Naive B cell (primary cell): ENCODE measurements around the gene EIF3F. TPM values are rescaled to one million over a fixed set of nuclear protein-coding genes. Genes with fewer than 3 reads are reported as not detected.
A peak's percentile ranks its signal among the peaks of the same experiment; 100 is the strongest.

Source experiments
- ATAC-seq, 2 donors: fragments of 150-1000 bp; cut with Tn5 transposase; 2 replicates each; pipeline ENCODE4 v1.10.0; 2021; ENCODE audit warnings: low read depth in 2 of 2, mild to moderate bottlenecking in 2 of 2, moderate library complexity in 2 of 2
- DNase-seq: peaks from one replicate; pipeline ENCODE4 v3.0.0; 2022
- H3K27ac Mint-ChIP-seq, 6 donors: one replicate each; pipeline ENCODE4 v1.8.0; 2020 to 2022; ENCODE audit warnings: mild to moderate bottlenecking in 6 of 6, mixed read lengths in 6 of 6, moderate library complexity in 5 of 6, inconsistent platforms in 2 of 6
- H3K27me3 Mint-ChIP-seq, 3 donors: one replicate each; pipeline ENCODE4 v1.8.0; 2021 to 2022; ENCODE audit warnings: mixed read lengths in 3 of 3, mild to moderate bottlenecking in 1 of 3
- H3K36me3 Mint-ChIP-seq, 2 donors: one replicate each; pipeline ENCODE4 v1.8.0; 2020 to 2022; ENCODE audit warnings: mixed read lengths in 2 of 2, inconsistent platforms in 1 of 2, mild to moderate bottlenecking in 1 of 2
- H3K4me1 Mint-ChIP-seq, 3 donors: one replicate each; pipeline ENCODE4 v1.8.0; 2020 to 2022; ENCODE audit warnings: mixed read lengths in 3 of 3, inconsistent platforms in 1 of 3, mild to moderate bottlenecking in 1 of 3, moderate library complexity in 1 of 3
- H3K4me3 Mint-ChIP-seq, 8 donors: one replicate each; pipeline ENCODE4 v1.8.0; 2020 to 2022; ENCODE audit warnings: mild to moderate bottlenecking in 8 of 8, mixed read lengths in 8 of 8, moderate library complexity in 8 of 8, inconsistent platforms in 2 of 8
- H3K9me3 Mint-ChIP-seq, 7 donors: one replicate each; pipeline ENCODE4 v1.8.0; 2020 to 2022; ENCODE audit warnings: mixed read lengths in 7 of 7, mild to moderate bottlenecking in 5 of 7, inconsistent platforms in 2 of 7, moderate library complexity in 1 of 7
- polyA plus RNA-seq, 6 donors: library from polyadenylated mRNA; unstranded; fragments of 300-500 nt; fragmentation: Illumina TruSeq; gene quantifications; one replicate each; pipeline ENCODE4 v1.2.3, GENCODE V29; 2021; ENCODE audit warnings: low read depth in 6 of 6

The EIF3F gene
- polyA plus RNA-seq, 6 donors from 2014 or later, result 384 to 508 (median 420) TPM

GRCh38 chr11:8004008-8004407, 16.9 kb downstream of the EIF3F start:
- Mint-ChIP-seq H3K4me1 (peaks cover 0 to 3% (median 0%) of the 10 kb centered on the region in 3 donors), H3K27me3 (peaks cover 0 to 4% (median 4%) of the 10 kb centered on the region in 3 donors), H3K36me3 (no peaks in the 10 kb centered on the region), H3K9me3 (no peaks in the 10 kb centered on the region), H3K4me3 (no peak overlapping the region), H3K27ac (no peak overlapping the region)
- DNase-seq (no peak), ATAC-seq (no peak)

GRCh38 chr11:8005556-8005955, 18.4 kb downstream of the EIF3F start:
- Mint-ChIP-seq H3K27ac (peak overlapping the region in 2 of 6 donors; percentile 62 to 75), H3K4me1 (peaks cover 0 to 3% (median 0%) of the 10 kb centered on the region in 3 donors), H3K27me3 (peaks cover 4 to 11% (median 9%) of the 10 kb centered on the region in 3 donors), H3K4me3 (no peak overlapping the region), H3K9me3 (no peaks in the 10 kb centered on the region), H3K36me3 (no peaks in the 10 kb centered on the region)
- ATAC-seq, result no peak
- DNase-seq, result no peak

- H3K36me3 Mint-ChIP-seq, result no peaks in the 10 kb centered on the region
- ATAC-seq (peak; percentile 57 to 63), DNase-seq (peak; percentile 21)
- peaks cover 4 to 15% (median 11%) of the 10 kb centered on the region in 3 donors for H3K27me3 Mint-ChIP-seq
- peaks cover 0 to 3% (median 0%) of the 10 kb centered on the region in 3 donors for H3K4me1 Mint-ChIP-seq
- no peak overlapping the region for H3K27ac Mint-ChIP-seq
- no peaks in the 10 kb centered on the region for H3K9me3 Mint-ChIP-seq
- H3K4me3 Mint-ChIP-seq, result no peak overlapping the region
Measured at GRCh38 chr11:8006349-8006977, 19.3 kb downstream of the EIF3F start.

DNA sequence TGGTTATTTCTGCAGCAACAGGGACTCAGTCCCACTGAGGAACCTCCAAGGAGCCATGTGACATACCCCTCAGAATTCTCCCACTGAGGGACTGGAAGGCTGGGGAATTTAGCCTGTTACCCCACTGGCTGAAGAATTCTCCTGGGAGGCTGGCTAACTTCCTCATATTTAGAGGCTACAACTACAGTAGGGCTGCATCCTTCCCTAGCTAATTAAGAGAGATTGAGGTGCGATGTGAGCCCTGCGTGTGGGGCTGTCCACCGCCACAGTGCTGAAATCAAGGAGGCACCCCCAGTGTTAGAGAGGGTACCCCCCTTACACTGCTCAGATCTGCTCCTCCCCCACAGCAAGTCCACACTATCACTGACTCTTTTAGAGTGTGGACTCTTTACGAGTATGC, 21.1 kb downstream of the EIF3F start:
- Mint-ChIP-seq H3K27me3 (peaks cover 8 to 27% (median 16%) of the 10 kb centered on the region in 3 donors), H3K27ac (no peak overlapping the region), H3K36me3 (no peaks in the 10 kb centered on the region), H3K4me1 (no peaks in the 10 kb centered on the region), H3K9me3 (no peaks in the 10 kb centered on the region), H3K4me3 (no peak overlapping the region)
- ATAC-seq (no peak), DNase-seq (no peak)

DNA sequence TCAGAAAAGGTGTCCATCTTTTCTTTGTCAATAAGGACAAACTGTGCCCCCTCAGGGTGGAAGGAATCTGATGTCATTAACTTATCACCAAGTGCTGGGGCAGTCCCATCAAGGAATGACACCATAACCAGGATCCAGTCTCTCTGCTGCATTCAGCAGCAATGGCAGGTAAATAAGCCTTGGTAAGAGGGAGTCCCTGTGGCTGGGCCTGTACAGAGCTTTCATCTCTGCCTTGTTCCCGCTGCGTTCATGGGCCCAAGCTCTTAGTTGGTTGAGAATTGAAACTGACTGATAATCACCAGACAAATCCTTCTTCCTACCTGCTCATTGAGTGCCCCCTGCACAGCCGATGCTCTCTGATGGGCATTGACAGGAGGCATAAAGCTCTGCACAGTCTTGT, 22.7 kb downstream of the EIF3F start:
- Mint-ChIP-seq H3K27ac (no peak overlapping the region), H3K4me3 (no peak overlapping the region), H3K36me3 (no peaks in the 10 kb centered on the region), H3K4me1 (no peaks in the 10 kb centered on the region), H3K27me3 (peaks cover 16 to 37% (median 29%) of the 10 kb centered on the region in 3 donors), H3K9me3 (no peaks in the 10 kb centered on the region)
- no peak for ATAC-seq
- DNase-seq, result no peak

DNA sequence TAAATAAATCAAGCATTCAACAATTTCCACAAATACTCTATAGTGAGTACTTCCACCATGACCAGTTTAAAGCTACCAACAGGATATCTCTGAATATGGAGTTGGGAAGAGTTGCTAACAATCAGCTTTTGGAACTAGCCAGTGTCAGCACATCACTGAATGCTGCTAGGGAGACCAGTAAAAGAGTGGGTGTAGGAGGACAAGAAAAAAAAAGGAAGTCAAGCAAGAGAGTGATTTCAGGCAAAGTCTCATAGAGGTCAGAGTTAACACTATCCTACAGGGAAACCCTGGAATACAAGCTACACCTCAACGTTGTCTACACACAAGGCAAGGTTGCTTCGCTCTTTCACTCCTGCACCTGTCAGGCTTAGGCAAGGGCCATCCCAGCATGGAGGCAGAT, 24.2 kb downstream of the EIF3F start:
- ATAC-seq (no peak), DNase-seq (no peak)
- no peaks in the 10 kb centered on the region for H3K4me1 Mint-ChIP-seq
- H3K4me3 Mint-ChIP-seq, result no peak overlapping the region
- H3K27ac Mint-ChIP-seq, result no peak overlapping the region
- peaks cover 26 to 53% (median 44%) of the 10 kb centered on the region in 3 donors for H3K27me3 Mint-ChIP-seq
- no peaks in the 10 kb centered on the region for H3K9me3 Mint-ChIP-seq
- no peaks in the 10 kb centered on the region for H3K36me3 Mint-ChIP-seq

- no peak overlapping the region for H3K27ac Mint-ChIP-seq
- ATAC-seq (no peak), DNase-seq (no peak)
- H3K4me1 Mint-ChIP-seq, result no peaks in the 10 kb centered on the region
- no peaks in the 10 kb centered on the region for H3K36me3 Mint-ChIP-seq
- H3K27me3 Mint-ChIP-seq, result peaks cover 32 to 59% (median 50%) of the 10 kb centered on the region in 3 donors
- H3K4me3 Mint-ChIP-seq, result no peak overlapping the region
- H3K9me3 Mint-ChIP-seq, result no peaks in the 10 kb centered on the region
Measured at GRCh38 chr11:8011981-8012444, 24.9 kb downstream of the EIF3F start.

DNA sequence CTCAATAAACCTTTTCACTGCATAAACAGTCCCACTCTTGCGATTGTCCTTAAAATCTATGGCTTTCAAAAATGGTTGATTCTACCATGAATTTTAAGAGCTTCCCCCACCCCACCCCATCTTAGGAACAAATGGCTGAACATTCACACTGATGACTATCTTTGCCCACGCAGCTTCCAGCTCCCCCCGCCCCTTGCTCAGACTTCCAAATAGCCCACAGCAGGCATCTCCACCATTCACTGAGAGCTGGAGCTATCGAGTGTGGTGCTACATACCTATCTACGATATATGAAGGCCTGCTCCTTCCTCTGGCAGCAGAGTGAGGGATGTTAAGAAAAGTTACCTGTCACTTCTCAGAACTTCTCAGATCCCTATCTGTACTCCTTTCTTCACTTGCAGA, 26.7 kb downstream of the EIF3F start:
- Mint-ChIP-seq H3K36me3 (no peaks in the 10 kb centered on the region), H3K9me3 (peaks cover 0 to 1% (median 0%) of the 10 kb centered on the region in 7 donors), H3K27me3 (peaks cover 42 to 73% (median 65%) of the 10 kb centered on the region in 3 donors), H3K27ac (no peak overlapping the region), H3K4me3 (no peak overlapping the region), H3K4me1 (peaks cover 4 to 7% (median 6%) of the 10 kb centered on the region in 3 donors)
- no peak for ATAC-seq
- no peak for DNase-seq

DNA sequence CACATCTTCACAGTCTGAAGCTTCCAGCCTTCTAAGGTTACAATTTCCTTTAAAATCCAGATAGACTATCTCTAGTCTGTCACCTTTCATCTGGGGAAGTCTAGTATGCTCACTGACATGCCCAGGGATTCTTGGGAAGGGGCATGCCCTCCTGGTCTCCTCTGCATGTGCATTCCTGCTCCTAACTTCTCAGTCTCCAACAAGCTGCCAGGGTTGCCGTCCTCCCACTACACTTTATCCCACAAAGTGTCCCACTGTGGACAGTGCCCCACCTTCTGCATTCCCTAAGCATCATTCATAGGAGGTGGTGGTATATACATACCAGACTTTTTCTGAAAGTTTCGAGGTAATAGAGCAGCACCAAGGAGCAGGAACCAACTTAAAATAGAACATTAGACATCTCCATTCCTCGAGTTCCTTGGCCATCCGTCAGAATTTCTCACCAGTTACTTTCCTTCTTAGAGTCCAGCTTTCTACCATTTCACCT, 28.7 kb downstream of the EIF3F start:
- Mint-ChIP-seq H3K4me3 (no peak overlapping the region), H3K27me3 (peaks cover 52 to 74% (median 66%) of the 10 kb centered on the region in 3 donors), H3K27ac (no peak overlapping the region), H3K9me3 (peaks cover 0 to 1% (median 0%) of the 10 kb centered on the region in 7 donors), H3K36me3 (peaks cover 0 to 8% of the 10 kb centered on the region in 2 donors), H3K4me1 (peaks cover 11 to 15% (median 12%) of the 10 kb centered on the region in 3 donors)
- ATAC-seq (no peak), DNase-seq (no peak)

- peaks cover 52 to 71% (median 70%) of the 10 kb centered on the region in 3 donors for H3K27me3 Mint-ChIP-seq
- ATAC-seq (no peak), DNase-seq (no peak)
- peak overlapping the region in 1 of 8 donors; percentile 48 for H3K4me3 Mint-ChIP-seq
- H3K9me3 Mint-ChIP-seq, result peaks cover 0 to 1% (median 0%) of the 10 kb centered on the region in 7 donors
- peaks cover 11 to 15% (median 12%) of the 10 kb centered on the region in 3 donors for H3K4me1 Mint-ChIP-seq
- peaks cover 0 to 8% of the 10 kb centered on the region in 2 donors for H3K36me3 Mint-ChIP-seq
- H3K27ac Mint-ChIP-seq, result peak overlapping the region in 1 of 6 donors; percentile 85
Measured at GRCh38 chr11:8016440-8016839, 29.3 kb downstream of the EIF3F start.

GRCh38 chr11:8017071-8017470, 29.9 kb downstream of the EIF3F start:
- no peak for ATAC-seq
- H3K4me1 Mint-ChIP-seq, result peaks cover 11 to 15% (median 12%) of the 10 kb centered on the region in 3 donors
- peak overlapping the region in 3 of 6 donors; percentile 2 to 85 (median 18) for H3K27ac Mint-ChIP-seq
- H3K36me3 Mint-ChIP-seq, result peaks cover 0 to 8% of the 10 kb centered on the region in 2 donors
- no peak for DNase-seq
- H3K4me3 Mint-ChIP-seq, result peak overlapping the region in 1 of 8 donors; percentile 83
- peaks cover 0 to 1% (median 0%) of the 10 kb centered on the region in 7 donors for H3K9me3 Mint-ChIP-seq
- H3K27me3 Mint-ChIP-seq, result peaks cover 55 to 68% (median 68%) of the 10 kb centered on the region in 3 donors

DNA sequence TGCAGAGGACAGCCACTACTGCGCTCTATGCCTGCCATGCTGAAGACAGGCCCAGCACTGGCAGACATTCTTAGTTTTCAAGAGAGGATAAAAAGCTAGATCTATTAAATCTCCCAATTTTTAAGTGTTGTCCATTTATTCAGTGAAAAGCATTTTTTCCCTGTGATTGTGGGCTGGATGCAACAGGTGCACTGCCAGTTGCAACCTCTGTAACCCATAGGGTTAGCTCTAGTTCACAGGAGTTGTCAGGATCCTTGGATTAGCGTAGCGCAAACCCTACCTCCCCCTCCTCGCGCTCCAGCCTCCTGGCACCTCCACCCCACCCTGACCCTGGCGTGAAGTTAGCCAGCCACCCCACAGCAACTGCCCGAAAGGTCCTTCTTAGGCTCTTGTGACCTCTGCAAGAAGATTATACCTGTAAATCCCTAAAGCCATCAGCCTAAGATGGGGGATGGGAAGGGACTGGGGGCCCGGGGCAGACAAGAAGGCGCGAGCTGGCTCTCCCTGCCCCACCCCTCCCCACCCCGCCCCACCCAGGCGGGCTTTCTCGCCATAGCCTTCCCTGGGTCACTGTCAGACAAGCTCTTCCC, 30.9 kb downstream of the EIF3F start:
- peaks cover 0 to 1% (median 0%) of the 10 kb centered on the region in 7 donors for H3K9me3 Mint-ChIP-seq
- peaks cover 56 to 74% (median 66%) of the 10 kb centered on the region in 3 donors for H3K27me3 Mint-ChIP-seq

DNA sequence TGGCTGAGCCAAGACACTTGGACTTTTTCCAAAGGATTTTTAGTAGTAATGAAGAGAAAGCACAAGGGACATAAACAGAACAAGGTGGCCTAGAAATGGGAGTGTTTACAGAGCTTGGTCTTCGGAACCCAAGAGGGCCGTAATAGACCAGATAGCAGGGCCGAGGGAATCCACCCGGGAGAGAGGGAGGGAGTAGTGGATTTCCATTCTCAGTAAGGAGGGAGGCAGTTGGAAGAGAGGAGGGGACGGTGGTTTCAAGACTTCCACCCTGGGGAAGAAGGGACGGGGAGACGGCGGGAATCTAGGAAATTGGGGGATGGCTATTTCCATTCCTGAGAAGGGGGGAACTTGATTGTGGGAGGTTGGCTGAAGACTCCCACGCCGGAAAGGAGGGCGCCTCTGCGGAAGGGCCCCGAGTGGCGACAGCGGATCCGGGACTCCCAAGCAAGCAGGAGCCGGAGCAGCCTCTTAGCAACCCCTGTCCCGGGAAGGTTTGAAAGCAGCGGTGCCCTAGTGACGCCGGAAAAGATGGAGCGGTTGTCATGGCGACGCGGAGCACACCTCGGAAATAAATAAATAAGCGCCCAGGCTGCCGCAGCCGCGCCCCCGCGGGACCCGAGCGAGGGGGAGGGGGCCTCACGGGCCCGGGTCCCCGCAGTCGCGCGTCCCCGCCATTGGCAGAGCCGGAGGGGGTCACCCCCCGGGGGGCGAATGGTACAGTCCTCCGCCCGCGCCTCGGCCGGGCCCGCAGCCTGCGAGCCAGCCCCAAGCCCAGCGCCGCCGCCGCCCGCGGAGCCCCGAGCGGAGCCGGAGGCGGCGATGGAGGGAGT, 31.6 kb downstream of the EIF3F start:
- ATAC-seq (peak; percentile 78 to 80), DNase-seq (peak; percentile 54)
- Mint-ChIP-seq H3K9me3 (peaks cover 0 to 1% (median 0%) of the 10 kb centered on the region in 7 donors), H3K36me3 (peaks cover 0 to 8% of the 10 kb centered on the region in 2 donors), H3K4me3 (peak overlapping the region; percentile 75 to 90 (median 84)), H3K4me1 (peaks cover 11 to 15% (median 12%) of the 10 kb centered on the region in 3 donors), H3K27me3 (peaks cover 55 to 72% (median 65%) of the 10 kb centered on the region in 3 donors), H3K27ac (peak overlapping the region; percentile 57 to 97 (median 82))

More for the DNA sequence above, 30.9 kb downstream of the EIF3F start:
- DNase-seq (no peak), ATAC-seq (no peak)
- Mint-ChIP-seq H3K4me3 (peak overlapping the region; percentile 74 to 87 (median 82)), H3K36me3 (peaks cover 0 to 8% of the 10 kb centered on the region in 2 donors), H3K4me1 (peaks cover 11 to 15% (median 12%) of the 10 kb centered on the region in 3 donors), H3K27ac (peak overlapping the region in 4 of 6 donors; percentile 22 to 93 (median 70))
